ENCODE results near the gene GNAS-AS1. TPM values are rescaled to one million over a fixed set of nuclear protein-coding genes. Genes with fewer than 3 reads are reported as not detected.

GNAS-AS1 gene
- total RNA-seq, 2 experiments from 2014 or later: 1.7 to 2.0 TPM

DNA sequence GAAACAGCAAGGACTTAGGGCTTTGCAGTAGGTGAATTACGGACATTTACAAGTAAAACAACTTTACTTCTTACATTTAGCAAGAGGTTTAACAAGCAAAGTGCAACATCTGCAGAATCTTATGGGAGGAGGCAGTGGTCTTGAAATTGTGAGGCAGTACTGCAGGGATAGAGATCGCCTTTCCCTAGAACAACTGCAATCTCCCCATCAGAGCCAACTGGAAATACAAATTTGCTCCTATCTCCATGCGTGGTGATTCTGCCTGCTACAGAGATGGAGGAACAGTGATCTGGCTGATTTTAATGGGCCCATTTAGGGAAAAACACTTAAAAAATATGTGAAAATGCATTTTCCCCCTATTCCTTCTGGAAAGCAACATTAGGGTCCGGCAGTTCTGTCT lies 27.7 kb upstream of the GNAS-AS1 start:
- Mint-ChIP-seq H3K36me3 (ENCODE audit: low read depth) (no peaks in the 10 kb centered on the region), H3K9me3 (no peaks in the 10 kb centered on the region), H3K4me3 (peak overlapping the region; percentile 10), H3K4me1 (ENCODE audit: low read depth) (peaks cover 25% of the 10 kb centered on the region), H3K27me3 (no peaks in the 10 kb centered on the region), H3K27ac (peak overlapping the region; percentile 70)
- intact Hi-C loops (cut with micrococcal nuclease): loop anchor here (10.0 kb wide), 1 partner anchor 346 kb away; no protein-coding TSS in a partner anchor
- CTCF ChIA-PET: interaction anchor here (1.1 to 2.1 kb wide), 2 partner anchors 8 to 12 kb away, joined by 6 to 7 read pairs; no protein-coding TSS in a partner anchor
- no peak for TF ChIP-seq CTCF (IDR thresholded peaks at IDR 0.05)
- DNase-seq (no peak), ATAC-seq (no peak)
- POLR2A ChIA-PET: no interaction called here

- H3K4me1 Mint-ChIP-seq (ENCODE audit: low read depth): peaks cover 25% of the 10 kb centered on the region
- peak; percentile 91 for ATAC-seq
These were observed 27.3 kb upstream of the GNAS-AS1 start for GRCh38 chr20:58877976-58878360.

GRCh38 chr20:58877050-58877975 lies 26.6 kb upstream of the GNAS-AS1 start:
- CTCF ChIA-PET: interaction anchor here (0.6 to 1.7 kb wide), 2 partner anchors 13 to 164 kb away, joined by 3 to 7 read pairs; no protein-coding TSS in a partner anchor
- TF ChIP-seq CTCF (IDR thresholded peaks at IDR 0.05): no peak
- Mint-ChIP-seq H3K4me1 (ENCODE audit: low read depth) (peaks cover 25% of the 10 kb centered on the region), H3K27ac (peak overlapping the region; percentile 70), H3K27me3 (no peaks in the 10 kb centered on the region), H3K36me3 (ENCODE audit: low read depth) (no peaks in the 10 kb centered on the region), H3K4me3 (no peak overlapping the region), H3K9me3 (no peaks in the 10 kb centered on the region)
- ATAC-seq (no peak), DNase-seq (no peak)
- intact Hi-C loops (cut with micrococcal nuclease): loop anchor here (10.0 kb wide), 1 partner anchor 347 kb away; no protein-coding TSS in a partner anchor
- POLR2A ChIA-PET: interaction anchor here (0.6 to 1.6 kb wide), 4 partner anchors 23 to 525 kb away, joined by 3 to 5 read pairs (median 4); no protein-coding TSS in a partner anchor

More at GRCh38 chr20:58877976-58878360, 27.3 kb upstream of the GNAS-AS1 start:
- H3K27ac Mint-ChIP-seq: peak overlapping the region; percentile 70
- H3K27me3 Mint-ChIP-seq: no peaks in the 10 kb centered on the region
- H3K36me3 Mint-ChIP-seq (ENCODE audit: low read depth): no peaks in the 10 kb centered on the region
- no peak for TF ChIP-seq CTCF (IDR thresholded peaks at IDR 0.05)
- peak; percentile 42 for DNase-seq
- H3K4me3 Mint-ChIP-seq: peak overlapping the region; percentile 10
- POLR2A ChIA-PET: interaction anchor here (1.0 kb wide), 1 partner anchor 22 kb away, joined by 3 read pairs; no protein-coding TSS in a partner anchor
- CTCF ChIA-PET: no interaction called here
- no peaks in the 10 kb centered on the region for H3K9me3 Mint-ChIP-seq
- intact Hi-C loops (cut with micrococcal nuclease): loop anchor here (10.0 kb wide), 1 partner anchor 347 kb away; no protein-coding TSS in a partner anchor

DNA sequence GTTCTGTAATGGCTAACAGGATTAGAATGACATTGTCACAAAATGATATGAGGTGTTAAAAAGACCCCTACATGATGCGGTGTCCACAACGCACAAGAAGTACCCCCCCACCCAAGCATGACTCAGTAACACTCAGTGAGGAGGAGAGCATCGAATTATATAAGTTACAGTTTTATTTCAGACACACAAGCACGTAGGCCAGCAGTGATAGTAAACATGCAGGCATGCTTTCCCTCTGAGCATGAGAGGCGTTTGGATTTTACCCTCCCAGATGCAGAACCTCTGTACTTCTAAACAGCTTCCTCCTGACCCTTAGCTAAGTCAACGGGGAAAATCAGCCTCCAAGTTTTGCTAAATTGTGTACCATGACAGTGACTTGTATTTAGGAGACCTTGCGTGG lies 25.7 kb upstream of the GNAS-AS1 start:
- Mint-ChIP-seq H3K4me1 (ENCODE audit: low read depth) (peaks cover 25% of the 10 kb centered on the region), H3K36me3 (ENCODE audit: low read depth) (no peaks in the 10 kb centered on the region), H3K27me3 (no peaks in the 10 kb centered on the region), H3K4me3 (no peak overlapping the region), H3K9me3 (no peaks in the 10 kb centered on the region), H3K27ac (no peak overlapping the region)
- ATAC-seq: no peak
- no peak for DNase-seq
- POLR2A ChIA-PET: interaction anchor here (0.6 to 1.6 kb wide), 2 partner anchors 152 to 526 kb away, joined by 3 to 5 read pairs; no protein-coding TSS in a partner anchor
- CTCF ChIA-PET: interaction anchor here (0.6 to 1.7 kb wide), 2 partner anchors 12 to 434 kb away, joined by 3 to 7 read pairs; no protein-coding TSS in a partner anchor
- intact Hi-C loops (cut with micrococcal nuclease): loop anchor here (10.0 kb wide), 1 partner anchor 348 kb away; no protein-coding TSS in a partner anchor
- TF ChIP-seq CTCF (IDR thresholded peaks at IDR 0.05): no peak
